Measurements from ENCODE around the gene FLT1.

DNA sequence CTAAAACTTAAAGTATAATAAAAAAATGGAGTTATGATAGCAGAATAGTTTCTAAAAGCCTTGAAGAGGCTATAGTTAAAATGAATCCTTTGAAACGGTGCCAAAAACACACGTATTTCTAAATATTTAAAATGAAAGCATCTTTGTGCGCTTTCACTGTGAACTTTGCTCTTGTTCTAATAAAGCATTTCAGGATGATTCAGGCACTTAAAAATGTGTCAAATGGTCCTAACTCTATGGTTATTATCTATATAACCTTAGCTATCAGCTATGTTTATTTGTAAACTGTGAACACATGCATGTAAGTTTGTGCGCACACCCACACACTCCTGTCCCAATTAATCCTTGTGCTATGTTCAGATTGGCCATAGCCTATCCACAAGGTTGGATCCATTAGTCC, 124.5 kb downstream of the FLT1 start:
- TF ChIP-seq, protein P1, sequence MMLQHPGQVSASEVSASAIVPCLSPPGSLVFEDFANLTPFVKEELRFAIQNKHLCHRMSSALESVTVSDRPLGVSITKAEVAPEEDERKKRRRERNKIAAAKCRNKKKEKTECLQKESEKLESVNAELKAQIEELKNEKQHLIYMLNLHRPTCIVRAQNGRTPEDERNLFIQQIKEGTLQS (IDR thresholded peaks at IDR 0.05) = no peak
- TF ChIP-seq, protein P2, sequence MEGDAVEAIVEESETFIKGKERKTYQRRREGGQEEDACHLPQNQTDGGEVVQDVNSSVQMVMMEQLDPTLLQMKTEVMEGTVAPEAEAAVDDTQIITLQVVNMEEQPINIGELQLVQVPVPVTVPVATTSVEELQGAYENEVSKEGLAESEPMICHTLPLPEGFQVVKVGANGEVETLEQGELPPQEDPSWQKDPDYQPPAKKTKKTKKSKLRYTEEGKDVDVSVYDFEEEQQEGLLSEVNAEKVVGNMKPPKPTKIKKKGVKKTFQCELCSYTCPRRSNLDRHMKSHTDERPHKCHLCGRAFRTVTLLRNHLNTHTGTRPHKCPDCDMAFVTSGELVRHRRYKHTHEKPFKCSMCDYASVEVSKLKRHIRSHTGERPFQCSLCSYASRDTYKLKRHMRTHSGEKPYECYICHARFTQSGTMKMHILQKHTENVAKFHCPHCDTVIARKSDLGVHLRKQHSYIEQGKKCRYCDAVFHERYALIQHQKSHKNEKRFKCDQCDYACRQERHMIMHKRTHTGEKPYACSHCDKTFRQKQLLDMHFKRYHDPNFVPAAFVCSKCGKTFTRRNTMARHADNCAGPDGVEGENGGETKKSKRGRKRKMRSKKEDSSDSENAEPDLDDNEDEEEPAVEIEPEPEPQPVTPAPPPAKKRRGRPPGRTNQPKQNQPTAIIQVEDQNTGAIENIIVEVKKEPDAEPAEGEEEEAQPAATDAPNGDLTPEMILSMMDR (IDR thresholded peaks at IDR 0.05 in 2 of 3, conservative IDR thresholded peaks at IDR 0.05 in 1 of 3; ENCODE audit: borderline replicate concordance in 1 of 3, insufficient read depth in 1 of 3, low read depth in 2 of 3, low read length in 2 of 3) = no peak
- TF ChIP-seq EZH2phosphoT487 (IDR thresholded peaks at IDR 0.05; ENCODE audit: borderline replicate concordance) (no peak), POLR2A (IDR thresholded peaks at IDR 0.05; ENCODE audit: borderline replicate concordance, extremely low read depth, insufficient read depth, insufficient read length) (no peak), JUND (IDR thresholded peaks at IDR 0.05) (no peak), POLR2AphosphoS5 (IDR thresholded peaks at IDR 0.05; ENCODE audit: low read depth, low read length) (no peak), SP1 (IDR thresholded peaks at IDR 0.05; ENCODE audit: low read depth) (no peak)
